ENCODE data around the gene GDF9.

GDF9 gene

DNA sequence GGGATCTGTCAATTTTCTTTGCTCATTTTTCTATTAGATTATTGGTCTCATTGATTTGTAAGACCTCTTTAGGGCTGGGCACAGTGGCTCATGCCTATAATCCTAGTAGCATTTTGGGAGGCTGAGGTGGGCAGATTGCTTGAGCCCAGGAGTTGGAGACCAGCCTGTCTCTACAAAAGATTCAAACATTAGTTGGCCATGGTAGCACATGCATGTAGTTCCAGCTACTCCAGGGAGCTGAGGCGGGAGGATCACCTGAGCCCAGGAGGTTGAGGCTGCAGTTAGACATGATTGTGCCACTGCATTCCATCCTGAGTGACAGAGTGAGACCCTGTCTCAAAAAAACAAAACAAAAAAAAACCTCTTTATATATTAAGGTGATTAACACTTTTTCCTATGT is 29.4 kb downstream of the GDF9 start:
- no peak for DNase-seq

GRCh38 chr5:132834057-132834456 is 32.2 kb downstream of the GDF9 start:
- no peak for DNase-seq

- DNase-seq = no peak
These were observed 33.7 kb downstream of the GDF9 start for GRCh38 chr5:132832612-132833011.

DNA sequence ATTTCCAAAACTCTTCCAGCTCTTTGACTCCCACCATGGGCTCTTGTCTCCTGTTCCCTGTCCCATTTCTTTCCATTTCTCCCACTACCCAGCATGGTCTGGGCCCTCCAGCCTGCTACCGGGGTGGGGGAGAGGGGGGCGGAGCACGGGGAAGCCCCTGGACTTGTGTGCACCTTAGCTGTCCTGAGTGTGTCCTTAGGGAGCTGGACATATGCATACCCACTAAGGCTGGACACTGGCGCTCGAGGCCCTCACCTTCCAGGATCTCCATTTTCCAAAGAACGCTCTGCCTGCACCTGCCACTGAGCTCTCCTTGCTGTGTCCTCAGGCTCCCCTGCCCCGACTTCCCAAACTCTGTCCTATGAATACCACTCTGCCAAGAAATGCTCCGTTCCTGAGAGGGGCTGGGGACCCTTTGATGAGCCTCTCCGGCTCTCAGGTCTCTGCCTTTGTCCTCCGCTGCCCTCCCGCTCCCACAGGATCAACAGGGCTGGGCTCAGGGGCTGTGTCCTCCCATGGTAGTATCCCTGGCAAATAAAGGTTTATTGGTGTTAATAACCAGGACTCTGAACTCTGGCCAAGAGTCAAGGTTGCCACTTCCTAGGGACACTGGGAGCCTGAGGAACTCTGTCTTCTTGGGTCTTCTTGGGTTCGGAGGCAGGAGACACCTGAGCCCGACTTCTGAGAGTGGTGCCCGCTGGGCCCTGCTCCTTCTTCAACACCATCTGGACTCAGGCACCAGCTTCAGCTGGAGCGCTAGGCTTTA is 35.0 kb downstream of the GDF9 start:
- DNase-seq = no peak

GRCh38 chr5:132830436-132831094 is 35.7 kb downstream of the GDF9 start, which contains the start of gene SHROOM1:
Gene SHROOM1, minus strand, starts transcription at chr5:132830647. Its CDS starts 4,507 bp downstream, at chr5:132826140.
- DNase-seq = peak in 1 of 2 experiments; percentile 28

DNA sequence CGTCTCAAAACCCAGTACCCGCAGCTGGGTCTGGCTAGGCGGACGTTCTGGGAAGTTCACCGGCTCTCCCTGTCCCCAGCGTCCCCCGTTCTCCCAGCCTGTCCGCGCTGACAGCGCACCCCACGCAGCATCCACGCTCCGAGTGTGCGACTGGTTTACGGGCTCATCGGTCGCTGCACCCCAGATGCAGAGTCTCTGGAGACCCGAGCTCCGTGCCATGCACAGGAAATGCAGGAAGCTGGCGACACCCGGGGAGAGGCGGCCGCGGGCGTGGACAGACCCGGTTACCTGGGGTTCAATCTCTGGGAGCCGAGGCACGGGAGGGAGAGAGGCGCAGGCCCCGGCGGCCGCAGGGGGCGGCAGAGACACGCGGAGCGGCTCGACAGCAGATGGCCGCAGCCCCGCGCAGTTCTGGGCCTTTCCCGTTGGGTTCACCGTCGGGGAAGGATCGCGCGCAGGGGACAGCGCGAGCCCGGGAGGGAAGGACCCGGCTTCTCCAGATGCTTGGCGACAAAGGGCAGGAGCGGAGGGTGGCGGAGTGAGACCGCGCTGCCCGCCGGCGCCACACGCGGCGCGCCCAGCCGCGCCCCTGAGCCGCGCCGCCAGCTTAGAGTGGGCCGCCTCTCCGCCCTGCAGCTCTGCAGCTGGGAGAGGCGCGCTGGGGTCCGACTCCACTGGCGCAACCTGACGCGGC is 36.4 kb downstream of the GDF9 start:
- peak; percentile 15 to 41 for DNase-seq

GRCh38 chr5:132828846-132829494 is 37.3 kb downstream of the GDF9 start:
- DNase-seq = no peak

GRCh38 chr5:132827943-132828673 is 38.2 kb downstream of the GDF9 start:
- no peak for DNase-seq

DNA sequence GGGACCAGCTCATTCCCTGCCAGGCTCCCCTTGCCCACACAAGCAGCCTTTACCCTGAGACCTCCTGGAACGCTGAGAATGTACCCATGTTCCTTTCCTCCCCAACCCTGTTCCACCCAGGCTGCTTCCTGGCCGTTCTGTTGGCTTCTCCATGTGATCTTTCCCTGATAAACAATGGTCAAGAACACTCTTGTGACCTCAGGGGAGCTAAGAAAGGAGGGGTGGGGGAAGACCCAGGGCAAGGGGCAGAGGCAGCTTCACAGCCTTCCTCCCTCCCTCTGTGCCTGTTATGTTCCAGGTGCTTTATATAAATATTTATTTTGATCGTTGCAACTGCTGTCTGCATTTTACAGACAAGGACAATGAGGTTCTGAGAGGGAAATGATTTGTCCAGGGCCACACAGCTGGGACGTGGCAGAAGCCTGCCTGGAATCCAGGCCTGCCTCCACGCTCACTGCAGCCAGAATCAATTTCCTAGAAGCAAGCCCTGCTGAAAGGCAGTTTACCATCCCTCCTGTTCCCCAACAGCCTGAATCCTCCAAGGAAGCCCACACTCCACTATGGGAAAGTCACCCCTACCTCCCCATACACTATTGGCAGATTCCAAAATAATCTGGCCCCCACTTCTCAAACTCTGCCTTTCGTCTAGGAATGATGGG is 39.7 kb downstream of the GDF9 start:
- no peak for DNase-seq

- DNase-seq = no peak
These were observed 40.4 kb downstream of the GDF9 start for GRCh38 chr5:132825834-132826391.

- no peak for DNase-seq
These were observed 41.0 kb downstream of the GDF9 start for GRCh38 chr5:132825033-132825833.

- no peak for DNase-seq
These were observed 41.8 kb downstream of the GDF9 start for GRCh38 chr5:132824426-132824825.

- DNase-seq = no peak
These were observed 42.7 kb downstream of the GDF9 start for GRCh38 chr5:132823481-132824050.

DNA sequence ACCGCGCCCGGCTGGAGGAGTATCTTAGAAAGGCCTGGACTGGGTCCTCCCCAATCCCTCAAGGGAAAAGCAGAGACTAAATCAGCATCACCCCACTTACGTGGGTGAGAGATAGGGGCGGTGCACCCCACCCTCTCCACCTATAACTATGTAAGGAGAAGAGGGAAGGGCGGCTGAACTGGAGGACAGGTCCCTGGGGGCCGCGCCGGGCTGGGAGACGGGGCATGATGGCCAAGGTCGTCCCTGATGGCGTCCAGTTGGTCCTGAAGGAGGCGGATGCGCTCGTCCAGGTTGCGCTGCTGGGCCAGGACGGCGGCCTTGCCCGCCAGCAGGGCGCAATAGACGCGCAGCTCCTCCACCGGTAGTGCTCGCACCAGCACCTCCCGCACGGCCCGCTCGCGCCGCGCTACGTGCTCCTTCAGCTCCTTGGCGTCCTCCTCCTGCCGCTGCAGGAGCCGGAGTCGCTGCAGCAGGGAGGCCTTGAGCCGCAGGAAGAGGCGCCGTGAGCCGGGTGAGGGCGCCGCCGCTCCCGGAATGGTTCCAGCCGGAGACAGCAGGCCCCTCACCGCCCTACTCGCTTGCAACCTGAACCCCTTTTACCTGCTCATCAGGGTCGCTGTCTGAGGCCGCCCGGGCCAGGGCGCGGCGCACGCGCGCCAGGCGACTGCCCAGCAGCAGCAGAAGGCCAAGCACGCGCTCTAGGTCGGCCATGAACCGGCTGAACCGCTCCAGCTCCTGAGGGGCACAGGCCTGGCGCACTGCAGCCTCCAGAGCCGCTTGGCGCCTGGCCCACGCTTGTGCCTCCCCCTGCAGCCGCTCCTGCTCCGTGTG is 43.4 kb downstream of the GDF9 start:
- no peak for DNase-seq

- DNase-seq = no peak
These were observed 44.5 kb downstream of the GDF9 start for GRCh38 chr5:132821791-132822190.

- no peak for DNase-seq
These were observed 44.9 kb downstream of the GDF9 start for GRCh38 chr5:132821350-132821749.

- DNase-seq = peak; percentile 56 to 69
These were observed 46.0 kb downstream of the GDF9 start for GRCh38 chr5:132820162-132820754.

- no peak for DNase-seq
These were observed 46.8 kb downstream of the GDF9 start for GRCh38 chr5:132819468-132819867.

GRCh38 chr5:132817011-132817410 is 49.3 kb downstream of the GDF9 start:
- no peak for DNase-seq

All from NCI-H187 (cell line).